HG03342 (cell line): Measurements from ENCODE around the gene CEACAM4.
"Not testable (repeated sequence)": the region's sequence is repeated elsewhere in the genome, so short reads cannot be mapped to it uniquely, and the experiment has no call there.

Source experiments
- ATAC-seq: cut with Tn5 transposase; IDR thresholded peaks from one replicate; pipeline ENCODE4 v1.9.1; 2021; ENCODE audit warnings: mild to moderate bottlenecking, moderate library complexity; ENCODE audit not compliant: unreplicated experiment

Gene CEACAM4

GRCh38 chr19:41626877-41627276 lies at the start of gene CEACAM4:
TSS of gene CEACAM4 (minus strand) at chr19:41627074. CDS start at chr19:41626963, 111 bp downstream.
- ATAC-seq: no peak

GRCh38 chr19:41671486-41671885 lies 44.6 kb upstream of the CEACAM4 start:
- no peak for ATAC-seq

GRCh38 chr19:41670755-41671154 lies 43.9 kb upstream of the CEACAM4 start:
- no peak for ATAC-seq

- ATAC-seq: no peak
These were observed 41.4 kb upstream of the CEACAM4 start for GRCh38 chr19:41668315-41668714.

- no peak for ATAC-seq
These were observed 39.2 kb upstream of the CEACAM4 start for GRCh38 chr19:41666075-41666474.

- ATAC-seq: no peak
These were observed 30.3 kb upstream of the CEACAM4 start for GRCh38 chr19:41657157-41657556.

- not testable (repeated sequence) for ATAC-seq
These were observed 29.9 kb upstream of the CEACAM4 start for GRCh38 chr19:41656756-41657155.

GRCh38 chr19:41652250-41652649 lies 25.4 kb upstream of the CEACAM4 start:
- no peak for ATAC-seq

- no peak for ATAC-seq
These were observed 23.0 kb upstream of the CEACAM4 start for GRCh38 chr19:41649827-41650226.

- no peak for ATAC-seq
These were observed 19.8 kb upstream of the CEACAM4 start for GRCh38 chr19:41646589-41647204.

- ATAC-seq: no peak
These were observed 15.1 kb upstream of the CEACAM4 start for GRCh38 chr19:41641879-41642485.

- no peak for ATAC-seq
These were observed 11.8 kb upstream of the CEACAM4 start for GRCh38 chr19:41638641-41639081.

- ATAC-seq: no peak
These were observed 10.6 kb upstream of the CEACAM4 start for GRCh38 chr19:41637484-41637883.

GRCh38 chr19:41627966-41628675 lies 1.2 kb upstream of the CEACAM4 start:
- ATAC-seq: no peak

GRCh38 chr19:41626278-41626677 lies 596 bp downstream of the CEACAM4 start:
- ATAC-seq: no peak

GRCh38 chr19:41624937-41625336 lies 1.9 kb downstream of the CEACAM4 start:
- no peak for ATAC-seq

- ATAC-seq: no peak
These were observed 2.4 kb downstream of the CEACAM4 start for GRCh38 chr19:41624515-41624914.

GRCh38 chr19:41623360-41623759 lies 3.5 kb downstream of the CEACAM4 start:
- ATAC-seq: no peak

GRCh38 chr19:41621654-41622053 lies 5.2 kb downstream of the CEACAM4 start:
- ATAC-seq: no peak

- no peak for ATAC-seq
These were observed 5.6 kb downstream of the CEACAM4 start for GRCh38 chr19:41621226-41621625.

GRCh38 chr19:41620171-41620570 lies 6.7 kb downstream of the CEACAM4 start:
- ATAC-seq: no peak

GRCh38 chr19:41619018-41619556 lies 7.8 kb downstream of the CEACAM4 start:
- ATAC-seq: no peak
